Measurements from ENCODE around the gene CABLES1. TPM values are rescaled to one million over a fixed set of nuclear protein-coding genes. Genes with fewer than 3 reads are reported as not detected.

Gene CABLES1
- total RNA-seq, 1 donor from 2014 or later, result 4.2 TPM

DNA sequence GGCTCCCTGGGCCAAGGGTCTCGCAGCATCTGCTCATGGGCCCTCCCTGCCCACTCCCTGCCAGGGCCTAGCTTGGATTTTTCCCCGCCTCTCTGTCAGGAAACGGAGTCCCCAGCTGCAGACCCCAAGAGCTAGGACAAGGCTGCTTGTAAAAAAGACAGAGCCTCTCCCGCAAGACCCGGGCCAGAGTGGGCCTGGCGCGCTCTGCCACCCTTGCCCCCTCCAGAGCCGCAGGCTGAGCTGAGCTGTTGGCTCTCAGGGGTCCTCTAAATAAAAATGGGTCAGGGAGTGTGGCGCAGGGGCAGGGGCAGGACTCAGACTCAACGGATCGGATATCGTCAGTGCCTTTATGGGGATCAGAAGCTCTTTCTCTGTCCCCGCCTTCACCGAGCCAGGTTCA is 112.6 kb downstream of the CABLES1 start:
- Mint-ChIP-seq H3K4me3 (ENCODE audit: low read depth) (no peak overlapping the region), H3K9me3 (ENCODE audit: low read depth) (no peaks in the 10 kb centered on the region), H3K4me1 (ENCODE audit: low read depth) (no peaks in the 10 kb centered on the region), H3K36me3 (ENCODE audit: insufficient read depth) (peaks cover 3% of the 10 kb centered on the region), H3K27me3 (no peaks in the 10 kb centered on the region), H3K27ac (no peak overlapping the region)
- TF ChIP-seq, protein P1, sequence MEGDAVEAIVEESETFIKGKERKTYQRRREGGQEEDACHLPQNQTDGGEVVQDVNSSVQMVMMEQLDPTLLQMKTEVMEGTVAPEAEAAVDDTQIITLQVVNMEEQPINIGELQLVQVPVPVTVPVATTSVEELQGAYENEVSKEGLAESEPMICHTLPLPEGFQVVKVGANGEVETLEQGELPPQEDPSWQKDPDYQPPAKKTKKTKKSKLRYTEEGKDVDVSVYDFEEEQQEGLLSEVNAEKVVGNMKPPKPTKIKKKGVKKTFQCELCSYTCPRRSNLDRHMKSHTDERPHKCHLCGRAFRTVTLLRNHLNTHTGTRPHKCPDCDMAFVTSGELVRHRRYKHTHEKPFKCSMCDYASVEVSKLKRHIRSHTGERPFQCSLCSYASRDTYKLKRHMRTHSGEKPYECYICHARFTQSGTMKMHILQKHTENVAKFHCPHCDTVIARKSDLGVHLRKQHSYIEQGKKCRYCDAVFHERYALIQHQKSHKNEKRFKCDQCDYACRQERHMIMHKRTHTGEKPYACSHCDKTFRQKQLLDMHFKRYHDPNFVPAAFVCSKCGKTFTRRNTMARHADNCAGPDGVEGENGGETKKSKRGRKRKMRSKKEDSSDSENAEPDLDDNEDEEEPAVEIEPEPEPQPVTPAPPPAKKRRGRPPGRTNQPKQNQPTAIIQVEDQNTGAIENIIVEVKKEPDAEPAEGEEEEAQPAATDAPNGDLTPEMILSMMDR (IDR thresholded peaks at IDR 0.05; ENCODE audit: unreplicated experiment), result no peak
- no peak for DNase-seq (ENCODE audit: low spot score, unreplicated experiment)

DNA sequence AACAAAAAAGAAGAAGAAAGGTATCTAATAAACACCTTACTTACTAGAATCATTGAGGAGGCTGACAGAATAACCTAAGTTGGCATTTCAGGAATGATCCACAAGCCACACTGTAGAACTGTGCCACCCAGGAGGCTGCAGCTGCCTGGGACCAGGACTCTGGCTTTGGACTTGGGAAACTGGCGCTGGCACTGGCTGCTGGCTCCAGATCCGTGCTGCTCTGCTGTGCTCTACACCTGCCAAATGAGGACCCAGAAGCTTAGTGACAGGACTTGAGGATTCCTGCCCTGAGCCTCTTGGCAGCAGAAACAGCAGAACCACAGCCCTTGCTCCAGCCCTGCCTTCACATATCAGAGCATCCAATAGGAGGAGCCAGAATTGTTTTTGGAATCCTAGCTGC is 113.5 kb downstream of the CABLES1 start:
- Mint-ChIP-seq H3K4me1 (ENCODE audit: low read depth) (no peaks in the 10 kb centered on the region), H3K9me3 (ENCODE audit: low read depth) (no peaks in the 10 kb centered on the region), H3K4me3 (ENCODE audit: low read depth) (no peak overlapping the region), H3K27me3 (no peaks in the 10 kb centered on the region), H3K36me3 (ENCODE audit: insufficient read depth) (peaks cover 3% of the 10 kb centered on the region), H3K27ac (no peak overlapping the region)
- TF ChIP-seq, protein P1 (IDR thresholded peaks at IDR 0.05; ENCODE audit: unreplicated experiment), result no peak
- no peak for DNase-seq (ENCODE audit: low spot score, unreplicated experiment)

DNA sequence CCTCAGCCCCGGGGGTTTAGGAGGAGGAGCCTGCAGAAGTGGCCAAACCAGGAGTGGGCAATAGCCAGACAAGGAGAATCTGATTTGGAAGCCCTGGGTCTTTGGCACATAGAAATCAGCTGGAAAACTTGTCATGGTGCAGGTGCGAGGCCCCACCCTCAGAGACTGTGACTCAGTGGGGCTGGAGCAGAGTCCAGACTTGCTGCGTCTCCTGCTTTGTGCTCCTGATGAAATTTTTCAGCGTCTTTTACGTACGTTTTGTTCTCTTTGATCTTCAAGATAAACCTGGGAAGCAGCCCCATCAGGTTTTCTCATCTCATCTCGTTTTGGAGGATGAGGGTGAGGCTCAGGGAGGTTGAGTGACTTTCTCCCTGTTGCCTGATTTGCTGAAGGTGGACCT is 114.1 kb downstream of the CABLES1 start:
- no peaks in the 10 kb centered on the region for H3K9me3 Mint-ChIP-seq (ENCODE audit: low read depth)
- no peak overlapping the region for H3K27ac Mint-ChIP-seq
- no peak overlapping the region for H3K4me3 Mint-ChIP-seq (ENCODE audit: low read depth)
- TF ChIP-seq, protein P1 (IDR thresholded peaks at IDR 0.05; ENCODE audit: unreplicated experiment), result no peak
- H3K27me3 Mint-ChIP-seq, result no peaks in the 10 kb centered on the region
- peaks cover 3% of the 10 kb centered on the region for H3K36me3 Mint-ChIP-seq (ENCODE audit: insufficient read depth)
- no peak for DNase-seq (ENCODE audit: low spot score, unreplicated experiment)
- no peaks in the 10 kb centered on the region for H3K4me1 Mint-ChIP-seq (ENCODE audit: low read depth)

DNA sequence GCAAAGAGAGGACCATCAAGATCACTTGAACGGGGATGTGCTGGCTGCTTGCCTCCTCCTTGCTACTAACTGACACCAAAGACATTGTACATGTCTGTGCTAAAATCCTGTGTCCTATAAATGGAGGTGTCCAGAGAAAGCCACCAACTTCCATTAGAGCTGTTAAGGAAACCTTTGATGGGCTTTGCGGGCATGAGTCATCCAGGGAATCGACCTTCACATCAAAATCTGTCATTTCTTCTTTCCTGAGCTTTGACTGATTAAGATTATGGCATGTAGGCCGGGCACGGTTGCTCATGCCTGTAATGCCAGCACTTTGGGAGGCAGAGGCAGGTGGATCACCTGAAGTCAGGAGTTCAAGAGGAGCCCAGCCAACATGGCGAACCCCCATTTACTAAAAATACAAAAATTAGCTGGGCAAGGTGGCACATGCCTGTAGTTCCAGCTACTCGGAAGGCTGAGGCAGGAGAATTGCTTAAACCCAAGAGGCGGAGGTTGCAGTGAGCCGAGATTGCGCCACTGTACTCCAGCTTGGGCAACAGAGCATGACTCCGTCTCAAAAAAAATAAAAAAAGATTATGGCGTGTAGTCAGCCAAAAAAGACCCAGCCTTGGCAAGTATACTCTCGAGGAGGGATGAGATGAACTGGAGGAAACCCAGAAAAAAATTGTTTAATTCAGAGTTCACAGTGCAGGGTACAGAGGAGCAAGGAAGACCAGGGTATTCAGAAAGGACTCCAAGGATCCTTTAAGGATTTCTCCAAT is 115.8 kb downstream of the CABLES1 start:
- Mint-ChIP-seq H3K9me3 (ENCODE audit: low read depth) (no peaks in the 10 kb centered on the region), H3K27ac (no peak overlapping the region), H3K27me3 (no peaks in the 10 kb centered on the region), H3K36me3 (ENCODE audit: insufficient read depth) (peaks cover 5% of the 10 kb centered on the region), H3K4me1 (ENCODE audit: low read depth) (no peaks in the 10 kb centered on the region), H3K4me3 (ENCODE audit: low read depth) (no peak overlapping the region)
- TF ChIP-seq, protein P1 (IDR thresholded peaks at IDR 0.05; ENCODE audit: unreplicated experiment), result no peak
- DNase-seq (ENCODE audit: low spot score, unreplicated experiment), result no peak

DNA sequence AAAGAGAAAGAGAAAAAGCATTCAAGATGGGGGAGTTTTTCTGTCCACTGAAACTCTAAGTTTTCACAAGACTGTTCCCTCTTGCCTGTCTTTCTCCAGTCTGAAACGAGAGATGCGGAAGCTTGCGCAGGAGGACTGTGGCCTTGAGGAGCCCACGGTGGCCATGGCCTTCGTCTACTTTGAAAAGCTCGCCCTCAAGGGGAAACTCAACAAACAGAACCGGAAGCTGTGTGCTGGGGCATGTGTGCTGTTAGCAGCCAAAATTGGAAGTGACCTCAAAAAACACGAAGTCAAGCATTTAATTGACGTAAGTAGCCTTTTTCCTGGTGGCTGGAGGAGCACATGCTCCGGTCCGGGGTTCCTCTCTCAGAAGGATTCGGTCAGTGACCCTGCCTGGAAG is 118.3 kb downstream of the CABLES1 start:
- TF ChIP-seq, protein P1 (IDR thresholded peaks at IDR 0.05; ENCODE audit: unreplicated experiment), result no peak
- no peak for DNase-seq (ENCODE audit: low spot score, unreplicated experiment)
- Mint-ChIP-seq H3K9me3 (ENCODE audit: low read depth) (no peaks in the 10 kb centered on the region), H3K27ac (no peak overlapping the region), H3K4me3 (ENCODE audit: low read depth) (no peak overlapping the region), H3K4me1 (ENCODE audit: low read depth) (peaks cover 2% of the 10 kb centered on the region), H3K36me3 (ENCODE audit: insufficient read depth) (peaks cover 4% of the 10 kb centered on the region), H3K27me3 (no peaks in the 10 kb centered on the region)
